CD4-positive, alpha-beta memory T cell (primary cell): ENCODE data around the gene B4GALNT1. TPM values are rescaled to one million over a fixed set of nuclear protein-coding genes. Genes with fewer than 3 reads are reported as not detected.
"Not testable (repeated sequence)": the region's sequence is repeated elsewhere in the genome, so short reads cannot be mapped to it uniquely, and the experiment has no call there.

Experiments
- CTCF ChIA-PET: fragments of 350-600 bp; sonication (Branson Sonifier 250); formaldehyde crosslinking; loops from one replicate; lab custom pipeline; 2021; ENCODE audit warnings: inconsistent platforms; ENCODE audit not compliant: partially characterized antibody; lab: Charles Lee
- POLR2A ChIA-PET: fragments of 350-600 bp; sonication (Branson Sonifier 250); formaldehyde crosslinking; loops from one replicate; lab custom pipeline; 2021; ENCODE audit not compliant: partially characterized antibody; lab: Charles Lee
- DNase-seq, 5 donors: peaks; one replicate each; pipeline versions ENCODE4 v3.0.0 to v3.0.0-alpha.2; 2020 to 2022; ENCODE audit warnings: mixed read lengths in 1 of 5
- H3K27ac ChIP-seq: one replicate; pipeline ENCODE4 v1.7.0; 2013; ENCODE audit warnings: low read depth, low read length
- H3K27me3 ChIP-seq: 2 replicates; pipeline ENCODE4 v1.7.0; 2013; ENCODE audit warnings: mild to moderate bottlenecking, low read length, moderate library complexity; ENCODE audit not compliant: insufficient read depth
- H3K36me3 ChIP-seq: 2 replicates; pipeline ENCODE4 v1.7.0; 2013; ENCODE audit warnings: mild to moderate bottlenecking, low read length, moderate library complexity; ENCODE audit not compliant: insufficient read depth
- H3K4me1 ChIP-seq: 2 replicates; pipeline ENCODE4 v1.7.0; 2013; ENCODE audit warnings: mild to moderate bottlenecking, low read length, moderate library complexity; ENCODE audit not compliant: insufficient read depth
- H3K4me3 ChIP-seq, 2 donors: one replicate each; pipeline ENCODE4 v1.7.0; 2013; ENCODE audit warnings: low read length in 2 of 2, mild to moderate bottlenecking in 1 of 2
- H3K9me3 ChIP-seq, 2 donors: one replicate each; pipeline ENCODE4 v1.7.0; 2013; ENCODE audit warnings: low read length in 2 of 2, control low read depth in 1 of 2; ENCODE audit not compliant: control insufficient read depth in 1 of 2
- H3K27ac Mint-ChIP-seq, 7 donors: one replicate each; pipeline ENCODE4 v1.8.0; 2020 to 2021; ENCODE audit warnings: mixed read lengths in 7 of 7, mild to moderate bottlenecking in 6 of 7, inconsistent platforms in 3 of 7, moderate library complexity in 3 of 7
- H3K27me3 Mint-ChIP-seq, 2 donors: one replicate each; pipeline ENCODE4 v1.8.0; 2020 to 2021; ENCODE audit warnings: mixed read lengths in 2 of 2
- H3K36me3 Mint-ChIP-seq, 2 donors: one replicate each; pipeline ENCODE4 v1.8.0; 2020 to 2021; ENCODE audit warnings: mixed read lengths in 2 of 2, inconsistent platforms in 1 of 2, mild to moderate bottlenecking in 1 of 2
- H3K4me1 Mint-ChIP-seq, 4 donors: one replicate each; pipeline ENCODE4 v1.8.0; 2020 to 2021; ENCODE audit warnings: mixed read lengths in 4 of 4, mild to moderate bottlenecking in 1 of 4
- H3K4me3 Mint-ChIP-seq, 8 donors: one replicate each; pipeline ENCODE4 v1.8.0; 2020 to 2021; ENCODE audit warnings: mixed read lengths in 8 of 8, mild to moderate bottlenecking in 7 of 8, moderate library complexity in 6 of 8, inconsistent platforms in 3 of 8
- H3K9me3 Mint-ChIP-seq, 8 donors: one replicate each; pipeline ENCODE4 v1.8.0; 2020 to 2021; ENCODE audit warnings: mixed read lengths in 8 of 8, mild to moderate bottlenecking in 5 of 8, inconsistent platforms in 3 of 8, moderate library complexity in 1 of 8
- intact Hi-C: fragments of 100-400 bp; cut with micrococcal nuclease; formaldehyde crosslinking; loops from one replicate; pipeline ENCODE4 v1.15.1; 2023
- polyA plus RNA-seq, 2 donors: library from polyadenylated mRNA; unstranded; fragments of 300-500 nt; fragmentation: Illumina TruSeq; gene quantifications; one replicate each; pipeline ENCODE4 v1.2.3, GENCODE V29; 2021
- total RNA-seq, 2 experiments: library from RNA; stranded (reverse); gene quantifications; one replicate each; pipeline ENCODE4 v1.2.3, GENCODE V29; 2021

Gene B4GALNT1
- total and polyA plus RNA-seq, 4 experiments from 2014 or later = not detected

DNA sequence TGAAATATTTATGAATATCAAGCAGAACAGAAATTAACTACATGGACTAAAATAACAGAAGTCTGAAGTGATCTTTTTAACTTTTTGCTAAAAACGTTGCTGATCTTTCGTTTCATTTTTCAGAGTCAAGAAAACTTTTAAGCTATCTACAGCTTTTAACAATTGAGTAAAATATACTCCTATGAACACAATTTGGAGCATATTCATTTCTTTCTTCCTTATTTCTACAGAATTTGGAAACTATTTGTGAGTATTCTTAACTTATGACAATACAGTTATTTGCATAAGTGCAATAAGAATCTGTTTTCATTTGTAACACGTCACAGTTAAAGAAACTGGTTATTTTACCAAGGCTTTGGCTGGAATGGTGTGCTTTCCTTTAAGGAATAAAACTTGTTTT lies 21.0 kb upstream of the B4GALNT1 start:
- H3K27me3 Mint-ChIP-seq = peaks cover 0 to 2% of the 10 kb centered on the region in 2 donors
- no peaks in the 10 kb centered on the region for H3K9me3 ChIP-seq
- H3K36me3 Mint-ChIP-seq = no peaks in the 10 kb centered on the region
- ChIA-PET POLR2A (no interaction called here), CTCF (interaction anchor here (0.7 kb wide), 1 partner anchor 32 kb away, joined by 3 read pairs; no protein-coding TSS in a partner anchor)
- H3K4me1 Mint-ChIP-seq = no peaks in the 10 kb centered on the region
- H3K27ac Mint-ChIP-seq = no peak overlapping the region
- no peaks in the 10 kb centered on the region for H3K4me1 ChIP-seq
- H3K27ac ChIP-seq = no peak overlapping the region
- intact Hi-C loops = no loop called here
- H3K9me3 Mint-ChIP-seq = peaks cover 0 to 8% (median 3%) of the 10 kb centered on the region in 8 donors
- H3K27me3 ChIP-seq = no peaks in the 10 kb centered on the region
- no peak overlapping the region for H3K4me3 ChIP-seq
- no peaks in the 10 kb centered on the region for H3K36me3 ChIP-seq
- DNase-seq = no peak
- no peak overlapping the region for H3K4me3 Mint-ChIP-seq

DNA sequence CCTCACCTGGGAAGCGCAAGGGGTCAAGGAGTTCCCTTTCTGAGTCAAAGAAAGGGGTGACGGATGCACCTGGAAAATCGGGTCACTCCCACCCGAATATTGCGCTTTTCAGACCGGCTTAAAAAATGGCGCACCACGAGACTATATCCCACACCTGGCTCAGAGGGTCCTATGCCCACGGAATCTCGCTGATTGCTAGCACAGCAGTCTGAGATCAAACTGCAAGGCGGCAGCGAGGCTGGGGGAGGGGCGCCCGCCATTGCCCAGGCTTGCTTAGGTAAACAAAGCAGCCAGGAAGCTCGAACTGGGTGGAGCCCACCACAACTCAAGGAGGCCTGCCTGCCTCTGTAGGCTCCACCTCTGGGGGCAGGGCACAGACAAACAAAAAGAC lies 13.7 kb upstream of the B4GALNT1 start:
- H3K4me1 ChIP-seq, CTCF ChIA-PET, DNase-seq, POLR2A ChIA-PET, H3K36me3 ChIP-seq, intact Hi-C loops, H3K9me3 ChIP-seq, H3K36me3 Mint-ChIP-seq, H3K27me3 ChIP-seq, H3K4me3 ChIP-seq, H3K4me3 Mint-ChIP-seq, H3K4me1 Mint-ChIP-seq, H3K27ac ChIP-seq, H3K27me3 Mint-ChIP-seq, H3K27ac Mint-ChIP-seq: not testable (repeated sequence)
- H3K9me3 Mint-ChIP-seq = peaks cover 0 to 14% (median 8%) of the 10 kb centered on the region in 8 donors

DNA sequence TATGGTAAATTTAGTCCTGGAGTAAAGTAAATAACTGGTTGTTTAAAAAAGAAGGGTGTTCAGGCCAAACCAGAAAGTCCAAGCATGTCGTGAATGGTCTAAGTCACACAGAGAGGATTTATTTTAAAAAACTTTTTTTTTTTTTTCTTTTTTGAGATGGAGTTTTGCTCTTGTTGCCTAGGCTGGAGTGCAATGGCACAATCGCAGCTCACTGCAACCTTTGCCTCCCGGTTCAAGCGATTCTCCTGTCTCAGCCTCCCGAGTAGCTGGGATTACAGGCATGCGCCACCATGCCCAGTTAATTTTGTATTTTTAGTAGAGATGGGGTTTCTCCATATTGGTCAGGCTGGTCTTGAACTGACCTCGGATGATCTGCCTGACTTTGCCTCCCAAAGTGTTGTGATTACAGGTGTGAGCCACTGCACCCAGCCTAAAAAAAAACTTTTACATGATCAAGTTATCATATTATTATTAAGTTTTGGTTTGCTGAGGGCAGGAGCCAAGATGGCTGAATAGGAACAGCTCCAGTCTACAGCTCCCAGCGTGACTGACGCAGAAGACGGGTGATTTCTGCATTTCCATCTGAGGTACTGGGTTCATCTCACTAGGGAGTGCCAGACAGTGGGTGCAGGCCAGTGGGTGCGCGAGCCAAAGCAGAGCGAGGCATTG lies 13.1 kb upstream of the B4GALNT1 start:
- H3K27ac Mint-ChIP-seq, H3K4me3 Mint-ChIP-seq, H3K27ac ChIP-seq, H3K27me3 Mint-ChIP-seq, H3K4me3 ChIP-seq, H3K9me3 ChIP-seq, H3K36me3 Mint-ChIP-seq, H3K4me1 Mint-ChIP-seq, H3K27me3 ChIP-seq, POLR2A ChIA-PET, intact Hi-C loops, H3K36me3 ChIP-seq, DNase-seq, H3K4me1 ChIP-seq: not testable (repeated sequence)
- H3K9me3 Mint-ChIP-seq = peaks cover 0 to 14% (median 8%) of the 10 kb centered on the region in 8 donors
- CTCF ChIA-PET = interaction anchor here (2.6 kb wide), 1 partner anchor 187 kb away, joined by 8 read pairs; the partner anchor contains the start of gene GLI1

DNA sequence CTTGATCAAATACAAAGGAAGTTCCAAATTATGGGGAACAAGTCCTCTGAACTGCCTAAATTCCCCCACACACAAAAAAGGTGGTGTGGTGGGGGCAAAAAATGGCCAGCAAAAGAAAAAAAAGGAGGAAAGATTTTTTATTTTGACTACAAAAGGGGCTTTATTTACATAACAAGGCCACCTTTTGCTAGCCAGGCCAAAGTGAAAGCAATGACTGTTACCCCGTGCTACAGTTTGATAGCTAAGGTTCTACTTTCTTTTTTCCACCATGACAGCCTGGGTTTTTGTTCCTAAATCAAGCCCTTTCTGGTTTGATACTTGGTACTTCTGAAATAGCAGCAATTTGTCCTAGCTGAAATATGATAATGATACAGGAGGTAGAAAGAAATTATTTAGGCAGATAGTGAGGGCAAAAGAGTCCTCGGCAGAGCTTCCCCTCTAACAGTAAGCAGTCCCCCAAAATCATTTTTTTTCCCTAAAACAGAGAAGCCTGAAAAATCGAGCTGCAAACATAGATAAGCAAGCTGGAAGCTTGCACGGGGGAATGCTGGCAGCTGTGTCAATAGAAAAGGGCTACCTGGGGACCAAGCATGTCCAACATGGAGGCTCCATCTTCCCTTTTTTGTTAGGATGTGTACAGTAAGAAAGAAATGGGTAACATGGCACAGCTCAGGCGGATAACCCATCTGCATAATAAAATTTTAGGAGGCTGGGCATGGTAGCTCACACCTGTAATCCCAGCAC lies 8.9 kb upstream of the B4GALNT1 start:
- DNase-seq = no peak
- H3K4me3 Mint-ChIP-seq = no peak overlapping the region
- Histone ChIP-seq H3K27me3 (no peaks in the 10 kb centered on the region), H3K9me3 (no peaks in the 10 kb centered on the region), H3K4me1 (no peaks in the 10 kb centered on the region), H3K4me3 (no peak overlapping the region), H3K36me3 (no peaks in the 10 kb centered on the region), H3K27ac (no peak overlapping the region)
- peaks cover 0 to 14% (median 8%) of the 10 kb centered on the region in 8 donors for H3K9me3 Mint-ChIP-seq
- intact Hi-C loops = no loop called here
- ChIA-PET CTCF (interaction anchor here (2.0 to 2.8 kb wide), 3 partner anchors 9 to 21 kb away, joined by 4 to 8 read pairs (median 7); partner anchors contain the start of gene B4GALNT1), POLR2A (no interaction called here)
- H3K36me3 Mint-ChIP-seq = no peaks in the 10 kb centered on the region
- H3K27me3 Mint-ChIP-seq = peaks cover 15 to 17% of the 10 kb centered on the region in 2 donors
- no peak overlapping the region for H3K27ac Mint-ChIP-seq
- no peaks in the 10 kb centered on the region for H3K4me1 Mint-ChIP-seq

DNA sequence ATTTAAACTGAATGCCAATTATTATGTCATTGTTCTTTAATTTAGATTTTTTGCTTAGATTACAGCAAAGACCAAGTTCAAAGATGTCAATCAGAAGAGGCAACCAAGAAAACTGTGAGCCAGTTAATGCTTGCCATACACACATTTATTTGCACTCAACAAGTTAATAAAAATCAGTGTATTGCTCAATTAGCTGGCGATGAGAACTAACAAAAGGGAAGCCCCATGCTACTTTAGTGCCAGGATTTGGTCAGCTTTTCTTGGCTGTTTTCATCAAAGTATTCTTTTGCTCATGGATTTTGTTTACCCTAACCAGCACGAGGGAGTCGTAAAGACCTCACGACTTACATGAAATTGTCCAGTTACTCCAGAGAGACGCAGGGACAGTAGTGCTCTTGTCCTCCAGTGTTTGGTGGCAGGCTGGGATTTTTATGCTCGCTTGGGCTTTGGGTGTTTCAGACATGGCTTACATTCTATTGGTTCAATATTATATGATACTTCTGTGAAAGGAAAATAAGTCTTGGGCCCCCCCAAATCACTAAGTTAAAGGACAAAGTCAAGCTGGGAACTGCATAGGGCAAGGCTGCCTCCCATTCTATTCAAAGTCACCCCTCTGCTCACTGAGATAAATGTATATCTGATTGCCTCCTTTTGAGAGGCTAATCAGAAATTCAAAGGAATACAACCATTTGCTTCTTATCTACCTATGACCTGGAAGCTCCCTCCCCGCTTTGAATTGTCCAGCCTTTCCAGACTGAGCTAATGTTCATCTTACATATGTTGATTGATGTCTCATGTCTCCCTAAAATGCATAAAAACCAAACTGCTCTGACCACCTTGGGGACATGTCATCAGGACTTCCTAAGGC lies 7.4 kb upstream of the B4GALNT1 start:
- H3K27ac Mint-ChIP-seq = no peak overlapping the region
- no peaks in the 10 kb centered on the region for H3K27me3 ChIP-seq
- intact Hi-C loops = no loop called here
- no peaks in the 10 kb centered on the region for H3K4me1 ChIP-seq
- no peaks in the 10 kb centered on the region for H3K36me3 ChIP-seq
- H3K4me1 Mint-ChIP-seq = no peaks in the 10 kb centered on the region
- peaks cover 17% of the 10 kb centered on the region in 2 donors for H3K27me3 Mint-ChIP-seq
- ChIA-PET POLR2A (no interaction called here), CTCF (interaction anchor here (1.1 to 2.8 kb wide), 5 partner anchors 7 to 182 kb away, joined by 3 to 8 read pairs (median 4); partner anchors contain the start of gene B4GALNT1)
- peaks cover 0 to 6% (median 3%) of the 10 kb centered on the region in 8 donors for H3K9me3 Mint-ChIP-seq
- H3K27ac ChIP-seq = no peak overlapping the region
- no peak for DNase-seq
- H3K4me3 ChIP-seq = no peak overlapping the region
- H3K36me3 Mint-ChIP-seq = no peaks in the 10 kb centered on the region
- H3K4me3 Mint-ChIP-seq = no peak overlapping the region
- H3K9me3 ChIP-seq = no peaks in the 10 kb centered on the region

DNA sequence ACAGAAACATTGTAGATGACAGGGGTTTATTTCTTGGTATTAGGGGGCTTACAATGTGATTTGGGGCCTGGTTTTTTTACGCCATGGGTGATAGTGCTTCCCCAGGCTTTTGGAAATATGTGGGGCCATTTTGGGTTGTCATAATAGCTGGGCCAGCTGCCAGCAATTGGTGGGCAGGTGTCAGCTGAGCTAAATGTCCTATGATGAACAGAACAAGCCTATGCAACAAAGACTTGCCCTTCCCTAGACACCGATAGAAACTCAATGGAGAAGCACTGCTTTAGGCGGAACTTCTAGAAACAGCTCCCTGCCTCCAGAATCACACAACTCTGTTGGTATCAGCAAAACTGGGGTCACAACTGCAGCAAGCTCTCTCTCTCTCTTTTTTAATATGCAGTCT lies 5.1 kb upstream of the B4GALNT1 start:
- POLR2A ChIA-PET = no interaction called here
- no peaks in the 10 kb centered on the region for H3K9me3 Mint-ChIP-seq
- Histone ChIP-seq H3K9me3 (no peaks in the 10 kb centered on the region), H3K27ac (no peak overlapping the region), H3K4me3 (no peak overlapping the region), H3K4me1 (peaks cover 4% of the 10 kb centered on the region), H3K27me3 (no peaks in the 10 kb centered on the region), H3K36me3 (no peaks in the 10 kb centered on the region)
- peaks cover 0 to 5% (median 5%) of the 10 kb centered on the region in 4 donors for H3K4me1 Mint-ChIP-seq
- CTCF ChIA-PET = interaction anchor here (1.3 to 1.9 kb wide), 6 partner anchors 10 to 267 kb away, joined by 3 to 7 read pairs (median 4); no protein-coding TSS in a partner anchor
- no peak overlapping the region for H3K4me3 Mint-ChIP-seq
- H3K27me3 Mint-ChIP-seq = peaks cover 19 to 25% of the 10 kb centered on the region in 2 donors
- H3K36me3 Mint-ChIP-seq = no peaks in the 10 kb centered on the region
- peak overlapping the region in 1 of 7 donors; percentile 54 for H3K27ac Mint-ChIP-seq
- DNase-seq = no peak
- intact Hi-C loops = no loop called here
